ENCODE results near the gene SARS1.

DNA sequence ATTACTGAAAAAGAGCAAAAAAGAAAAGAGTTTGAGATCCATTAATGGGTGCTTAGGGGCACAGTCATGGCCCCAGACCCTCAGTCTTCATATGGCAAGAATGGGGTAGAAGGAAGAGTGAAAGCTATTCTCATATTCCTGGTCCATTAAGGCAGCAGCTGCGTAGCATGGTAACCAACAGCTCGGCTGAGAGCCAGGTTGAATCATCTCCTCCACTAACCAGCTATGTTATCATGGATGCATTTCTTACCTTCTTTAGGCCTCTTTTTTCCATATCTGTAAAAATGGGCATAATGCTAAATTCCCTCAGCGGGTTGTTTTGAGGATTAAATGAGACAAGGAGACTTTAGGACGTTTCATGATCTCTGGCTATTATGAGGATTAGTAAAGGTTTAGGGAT is 15.0 kb upstream of the SARS1 start:
- TF ChIP-seq, protein P1, sequence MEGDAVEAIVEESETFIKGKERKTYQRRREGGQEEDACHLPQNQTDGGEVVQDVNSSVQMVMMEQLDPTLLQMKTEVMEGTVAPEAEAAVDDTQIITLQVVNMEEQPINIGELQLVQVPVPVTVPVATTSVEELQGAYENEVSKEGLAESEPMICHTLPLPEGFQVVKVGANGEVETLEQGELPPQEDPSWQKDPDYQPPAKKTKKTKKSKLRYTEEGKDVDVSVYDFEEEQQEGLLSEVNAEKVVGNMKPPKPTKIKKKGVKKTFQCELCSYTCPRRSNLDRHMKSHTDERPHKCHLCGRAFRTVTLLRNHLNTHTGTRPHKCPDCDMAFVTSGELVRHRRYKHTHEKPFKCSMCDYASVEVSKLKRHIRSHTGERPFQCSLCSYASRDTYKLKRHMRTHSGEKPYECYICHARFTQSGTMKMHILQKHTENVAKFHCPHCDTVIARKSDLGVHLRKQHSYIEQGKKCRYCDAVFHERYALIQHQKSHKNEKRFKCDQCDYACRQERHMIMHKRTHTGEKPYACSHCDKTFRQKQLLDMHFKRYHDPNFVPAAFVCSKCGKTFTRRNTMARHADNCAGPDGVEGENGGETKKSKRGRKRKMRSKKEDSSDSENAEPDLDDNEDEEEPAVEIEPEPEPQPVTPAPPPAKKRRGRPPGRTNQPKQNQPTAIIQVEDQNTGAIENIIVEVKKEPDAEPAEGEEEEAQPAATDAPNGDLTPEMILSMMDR (conservative IDR thresholded peaks at IDR 0.05; ENCODE audit: low read length) = no peak
- TF ChIP-seq EZH2phosphoT487 (IDR thresholded peaks at IDR 0.05; ENCODE audit: borderline replicate concordance) = no peak

Measured in Loucy (cell line).